ENCODE results near the gene LIN28A.

- no peak for TF ChIP-seq POLR2A (IDR thresholded peaks at IDR 0.05)
- TF ChIP-seq POLR2AphosphoS5 (IDR thresholded peaks at IDR 0.05; ENCODE audit: insufficient read depth in 1 of 2, low read depth in 1 of 2), result no peak
- TF ChIP-seq CTCF (IDR thresholded peaks at IDR 0.05), result no peak
Observed at GRCh38 chr1:26413031-26413430, 2.4 kb downstream of the LIN28A start.

All from vagina (tissue), 2 donors.